HG03460 (cell line): ENCODE measurements around the gene BTBD9.
"Not testable (repeated sequence)": the region's sequence is repeated elsewhere in the genome, so short reads cannot be mapped to it uniquely, and the experiment has no call there.

ENCODE experiments used
- ATAC-seq: cut with Tn5 transposase; IDR thresholded peaks from one replicate; pipeline ENCODE4 v1.9.1; 2021; ENCODE audit not compliant: unreplicated experiment

The BTBD9 gene

GRCh38 chr6:38352636-38353035 is 287.1 kb downstream of the BTBD9 start:
- no peak for ATAC-seq

- no peak for ATAC-seq
These were observed 288.8 kb downstream of the BTBD9 start for GRCh38 chr6:38350942-38351341.

- no peak for ATAC-seq
These were observed 289.5 kb downstream of the BTBD9 start for GRCh38 chr6:38350220-38350619.

DNA sequence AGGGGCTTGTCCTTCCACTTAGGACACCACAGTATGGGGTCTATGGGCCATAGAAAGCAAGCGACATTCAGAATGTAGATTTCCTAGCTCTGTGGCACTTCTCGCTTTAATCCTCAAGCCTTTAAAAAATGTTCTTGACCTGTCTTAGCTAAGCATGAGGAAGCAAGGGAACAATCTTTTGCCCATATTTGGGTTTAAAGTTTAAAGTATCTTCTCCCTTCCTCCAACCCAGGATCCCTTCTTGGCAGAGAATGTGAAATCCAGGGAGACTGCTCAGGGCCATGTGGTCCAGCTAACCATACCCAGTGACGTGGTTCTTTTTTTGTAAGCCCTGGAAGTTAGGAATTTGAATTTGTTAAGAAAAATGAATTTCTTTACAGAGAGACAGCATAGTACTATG is 289.9 kb downstream of the BTBD9 start:
- ATAC-seq, result no peak

GRCh38 chr6:38349221-38349620 is 290.5 kb downstream of the BTBD9 start:
- ATAC-seq, result no peak

GRCh38 chr6:38348371-38348770 is 291.4 kb downstream of the BTBD9 start:
- ATAC-seq, result no peak

DNA sequence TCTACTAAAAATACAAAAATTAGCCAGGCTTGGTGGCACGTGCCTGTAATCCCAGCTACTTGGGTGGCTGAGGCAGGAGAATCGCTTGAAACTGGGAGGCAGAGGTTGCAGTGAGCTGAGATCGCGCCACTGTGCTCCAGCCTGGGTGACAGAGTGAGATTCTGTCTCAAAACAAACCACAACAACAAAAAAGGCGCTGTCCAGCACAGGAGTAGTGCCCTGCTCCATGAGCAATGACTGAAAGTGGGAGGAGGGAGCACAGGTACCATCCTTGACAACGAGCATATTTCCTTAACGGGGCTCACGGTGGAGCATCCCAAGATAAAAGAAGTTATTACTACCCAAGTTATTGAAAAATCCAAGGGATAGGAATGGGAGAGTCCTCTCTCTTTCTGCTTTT is 291.9 kb downstream of the BTBD9 start:
- not testable (repeated sequence) for ATAC-seq

GRCh38 chr6:38346291-38347079 is 293.2 kb downstream of the BTBD9 start:
- ATAC-seq, result no peak

DNA sequence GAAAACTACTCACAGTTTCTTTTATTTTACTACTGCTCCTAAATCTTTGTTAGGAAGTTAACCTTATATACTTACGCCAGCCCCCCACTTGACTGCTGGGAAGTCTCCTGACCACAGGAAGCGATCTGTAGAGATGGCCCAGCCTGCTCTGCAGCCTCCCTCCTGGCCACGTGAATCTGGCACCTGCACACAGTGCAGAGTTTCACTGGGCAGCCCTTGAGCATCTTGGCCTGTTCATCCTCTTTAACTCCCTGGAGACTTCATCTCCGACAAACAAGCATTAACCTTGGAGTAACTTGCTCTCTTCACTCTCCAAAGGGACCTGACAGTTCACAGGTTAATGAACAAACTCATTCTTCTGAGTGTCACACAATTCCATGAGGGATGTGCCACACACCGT is 294.1 kb downstream of the BTBD9 start:
- ATAC-seq, result no peak

GRCh38 chr6:38341496-38341895 is 298.2 kb downstream of the BTBD9 start:
- no peak for ATAC-seq

GRCh38 chr6:38339914-38340313 is 299.8 kb downstream of the BTBD9 start:
- no peak for ATAC-seq

- ATAC-seq, result no peak
These were observed 301.8 kb downstream of the BTBD9 start for GRCh38 chr6:38337819-38338465.

DNA sequence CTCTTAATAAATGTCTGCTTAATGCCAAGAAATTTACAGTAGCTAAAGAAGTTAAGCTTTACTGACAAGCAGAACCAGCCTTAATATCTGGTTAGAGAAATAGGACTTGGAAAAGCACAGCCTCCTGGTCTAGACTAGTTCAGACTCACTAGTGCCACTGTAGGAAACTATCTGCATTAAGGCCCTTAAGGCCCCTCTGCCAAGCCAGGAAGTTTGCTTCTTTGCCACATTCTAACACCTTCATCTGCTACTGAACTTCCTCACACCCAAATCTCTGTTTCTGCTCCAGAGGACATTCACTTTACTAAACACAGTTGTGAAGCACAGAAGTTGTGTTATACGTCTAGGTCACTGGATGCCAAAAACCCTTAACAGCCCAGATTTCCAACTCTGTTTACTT is 302.8 kb downstream of the BTBD9 start:
- ATAC-seq, result no peak

- ATAC-seq, result no peak
These were observed 312.9 kb downstream of the BTBD9 start for GRCh38 chr6:38326837-38327236.

GRCh38 chr6:38323216-38323615 is 316.5 kb downstream of the BTBD9 start:
- ATAC-seq, result no peak

DNA sequence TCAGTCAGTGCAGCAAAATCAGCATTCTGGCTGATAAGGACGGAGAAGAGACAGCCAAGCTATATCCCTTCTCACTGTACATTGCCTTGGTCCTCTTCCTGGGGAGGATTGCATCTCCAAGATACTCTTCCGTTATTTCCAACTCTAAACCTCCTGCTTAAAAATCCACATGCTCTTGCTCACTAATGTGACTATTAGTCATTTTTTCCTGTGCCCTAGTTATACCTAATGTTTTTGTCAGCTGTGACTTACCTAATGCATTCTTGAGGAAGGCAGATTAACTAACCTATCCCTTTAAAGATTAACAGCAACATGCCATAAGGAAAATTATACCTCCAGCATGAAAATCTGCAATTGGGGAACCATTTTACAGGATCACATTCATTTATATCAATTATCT is 317.6 kb downstream of the BTBD9 start:
- no peak for ATAC-seq

DNA sequence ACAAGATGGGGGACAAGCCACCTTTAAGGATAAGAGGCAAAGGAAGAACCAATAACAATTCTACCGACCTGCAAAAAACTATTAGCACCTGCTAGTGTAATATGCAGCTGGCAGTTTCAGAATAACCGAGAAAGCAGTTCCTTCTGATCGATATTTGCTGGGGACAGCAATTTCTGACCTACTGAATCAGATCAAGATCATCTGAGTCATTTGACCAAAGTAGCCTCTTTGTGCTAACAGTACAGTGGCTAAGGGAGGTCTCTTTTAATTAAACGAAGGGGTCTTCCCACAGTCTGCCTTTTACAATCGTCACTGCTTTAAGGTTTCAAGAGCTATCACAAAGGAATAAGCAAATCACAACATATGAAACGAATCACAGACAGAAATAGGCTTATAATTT is 318.9 kb downstream of the BTBD9 start:
- peak; percentile 78 for ATAC-seq

- no peak for ATAC-seq
These were observed 319.4 kb downstream of the BTBD9 start for GRCh38 chr6:38320358-38320757.

- no peak for ATAC-seq
These were observed 320.2 kb downstream of the BTBD9 start for GRCh38 chr6:38319256-38320212.

GRCh38 chr6:38316099-38316868 is 323.4 kb downstream of the BTBD9 start:
- ATAC-seq, result no peak

- no peak for ATAC-seq
These were observed 328.5 kb downstream of the BTBD9 start for GRCh38 chr6:38311201-38311600.
